Astrocyte (in vitro differentiated cells and primary cell): ENCODE data around the gene ASB18. TPM values are rescaled to one million over a fixed set of nuclear protein-coding genes. Genes with fewer than 3 reads are reported as not detected.

Source experiments
- DNase-seq: peaks from one replicate; pipeline ENCODE4 v3.0.0-alpha.2; 2010; ENCODE audit warnings: low read depth
- FAIRE-seq: peaks from 2 replicates; lab custom pipeline; 2011; peaks lifted over from hg19 to GRCh38; lab: Jason Lieb, UNC
- H2AFZ ChIP-seq: 2 replicates; pipeline ENCODE4 v1.6.0; 2012; ENCODE audit warnings: low read depth, low read length, inconsistent platforms
- H3K27ac ChIP-seq: 2 replicates; pipeline ENCODE4 v1.5.1; 2011; ENCODE audit warnings: low read depth, low read length, inconsistent platforms
- H3K27me3 ChIP-seq: 2 replicates; pipeline ENCODE4 v1.6.0; 2011; ENCODE audit warnings: low read length, inconsistent platforms; ENCODE audit not compliant: insufficient read depth
- H3K36me3 ChIP-seq: 2 replicates; pipeline ENCODE4 v1.5.1; 2011; ENCODE audit warnings: low read length, inconsistent platforms; ENCODE audit not compliant: insufficient read depth
- H3K4me1 ChIP-seq: 2 replicates; pipeline ENCODE4 v1.5.1; 2011; ENCODE audit warnings: low read length, inconsistent platforms; ENCODE audit not compliant: insufficient read depth
- H3K4me2 ChIP-seq: 2 replicates; pipeline ENCODE4 v1.6.0; 2012; ENCODE audit warnings: low read length, inconsistent platforms
- H3K4me3 ChIP-seq: 2 replicates; pipeline ENCODE4 v1.5.1; 2011; ENCODE audit warnings: low read depth, mild to moderate bottlenecking, low read length, inconsistent platforms; ENCODE audit not compliant: insufficient read depth
- H3K79me2 ChIP-seq: 2 replicates; pipeline ENCODE4 v1.6.0; 2012; ENCODE audit warnings: mild to moderate bottlenecking, low read length, inconsistent platforms; ENCODE audit not compliant: insufficient read depth
- H3K9ac ChIP-seq: 2 replicates; pipeline ENCODE4 v1.6.0; 2012; ENCODE audit warnings: mild to moderate bottlenecking, low read length, inconsistent platforms
- H3K9me3 ChIP-seq: 2 replicates; pipeline ENCODE4 v1.5.1; 2012; ENCODE audit warnings: low read depth, mild to moderate bottlenecking, low read length, inconsistent platforms; ENCODE audit not compliant: insufficient read depth
- H4K20me1 ChIP-seq: 2 replicates; pipeline ENCODE4 v1.6.0; 2012; ENCODE audit warnings: low read length, inconsistent platforms; ENCODE audit not compliant: insufficient read depth
- H3K27ac Mint-ChIP-seq: one replicate; pipeline ENCODE4 v1.8.0; 2021; ENCODE audit warnings: mild to moderate bottlenecking, mixed read lengths; ENCODE audit not compliant: unreplicated experiment
- H3K27me3 Mint-ChIP-seq: one replicate; pipeline ENCODE4 v1.8.0; 2021; ENCODE audit warnings: low read depth, mixed read lengths; ENCODE audit not compliant: unreplicated experiment
- H3K36me3 Mint-ChIP-seq: one replicate; pipeline ENCODE4 v1.8.0; 2021; ENCODE audit warnings: low read depth, mixed read lengths; ENCODE audit not compliant: unreplicated experiment
- H3K4me1 Mint-ChIP-seq: one replicate; pipeline ENCODE4 v1.8.0; 2021; ENCODE audit warnings: low read depth, mixed read lengths; ENCODE audit not compliant: unreplicated experiment
- H3K4me3 Mint-ChIP-seq: one replicate; pipeline ENCODE4 v1.8.0; 2021; ENCODE audit warnings: mild to moderate bottlenecking, moderate library complexity, mixed read lengths; ENCODE audit not compliant: unreplicated experiment
- H3K9me3 Mint-ChIP-seq: one replicate; pipeline ENCODE4 v1.8.0; 2021; ENCODE audit warnings: mild to moderate bottlenecking, mixed read lengths; ENCODE audit not compliant: unreplicated experiment
- CTCF ChIP-seq: IDR thresholded peaks from 2 replicates; pipeline ENCODE4 v1.5.1; 2011; ENCODE audit warnings: low read depth, mild to moderate bottlenecking, inconsistent platforms, low read length, moderate library complexity; ENCODE audit not compliant: insufficient read depth
- EZH2 ChIP-seq: IDR thresholded peaks from 2 replicates; pipeline ENCODE4 v1.6.1; 2012; ENCODE audit warnings: mild to moderate bottlenecking, low read length, inconsistent platforms; ENCODE audit not compliant: insufficient read depth
- total RNA-seq: library from RNA; stranded (reverse); gene quantifications from 2 replicates; pipeline ENCODE4 v1.2.1, GENCODE V29; 2021

The ASB18 gene
- total RNA-seq, 1 donor from 2014 or later, result not detected

GRCh38 chr2:236216711-236217110 lies 47.5 kb downstream of the ASB18 start:
- Histone ChIP-seq H4K20me1 (no peaks in the 10 kb centered on the region), H3K36me3 (no peaks in the 10 kb centered on the region), H3K4me3 (no peak overlapping the region), H3K9me3 (no peaks in the 10 kb centered on the region), H3K9ac (no peak overlapping the region), H3K27ac (no peak overlapping the region), H2AFZ (no peak overlapping the region), H3K27me3 (peaks cover 8% of the 10 kb centered on the region), H3K79me2 (no peaks in the 10 kb centered on the region), H3K4me2 (no peak overlapping the region), H3K4me1 (no peaks in the 10 kb centered on the region)
- H3K27ac Mint-ChIP-seq, result no peak overlapping the region
- H3K36me3 Mint-ChIP-seq, result no peaks in the 10 kb centered on the region
- FAIRE-seq (no peak), DNase-seq (no peak)
- H3K27me3 Mint-ChIP-seq, result peaks cover 34% of the 10 kb centered on the region
- H3K4me1 Mint-ChIP-seq, result no peaks in the 10 kb centered on the region
- no peaks in the 10 kb centered on the region for H3K9me3 Mint-ChIP-seq
- no peak overlapping the region for H3K4me3 Mint-ChIP-seq
- TF ChIP-seq CTCF (no peak), EZH2 (no peak)

DNA sequence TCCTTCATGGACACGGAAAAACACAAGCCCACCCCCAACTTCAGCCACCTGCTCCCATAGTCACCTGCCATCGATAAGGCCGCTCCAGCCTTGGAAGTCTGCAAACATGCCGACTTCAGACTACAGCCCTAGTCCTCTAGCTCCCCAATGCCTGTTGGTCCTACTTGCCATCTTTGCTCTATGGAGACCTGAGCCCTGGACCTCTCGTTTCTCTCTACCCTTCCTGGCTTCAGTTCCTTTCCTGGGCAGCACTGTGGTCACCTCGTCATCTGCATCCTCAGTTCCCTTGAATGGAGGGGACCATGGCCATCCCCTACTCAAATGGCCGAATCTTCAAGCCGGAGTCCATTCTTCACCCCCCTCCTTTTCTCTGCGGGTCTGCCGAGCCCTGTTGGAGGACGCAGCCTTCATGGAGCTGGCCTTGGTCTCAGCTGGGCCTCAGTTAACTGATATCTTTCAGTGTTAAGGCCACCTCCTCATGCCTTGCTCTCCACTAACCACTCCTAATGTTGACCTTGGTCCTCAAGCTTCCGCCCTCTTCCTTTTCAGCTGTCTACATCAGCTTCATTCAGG lies 48.4 kb downstream of the ASB18 start:
- Histone ChIP-seq H3K36me3 (no peaks in the 10 kb centered on the region), H3K4me2 (no peak overlapping the region), H3K4me1 (no peaks in the 10 kb centered on the region), H3K9ac (no peak overlapping the region), H4K20me1 (no peaks in the 10 kb centered on the region), H3K4me3 (no peak overlapping the region), H3K27ac (no peak overlapping the region), H3K9me3 (no peaks in the 10 kb centered on the region), H2AFZ (no peak overlapping the region), H3K27me3 (peaks cover 8% of the 10 kb centered on the region), H3K79me2 (no peaks in the 10 kb centered on the region)
- DNase-seq (no peak), FAIRE-seq (no peak)
- Mint-ChIP-seq H3K4me1 (no peaks in the 10 kb centered on the region), H3K27ac (no peak overlapping the region), H3K36me3 (no peaks in the 10 kb centered on the region), H3K27me3 (peaks cover 27% of the 10 kb centered on the region), H3K4me3 (no peak overlapping the region), H3K9me3 (no peaks in the 10 kb centered on the region)
- no peak for TF ChIP-seq EZH2
- TF ChIP-seq CTCF, result no peak

DNA sequence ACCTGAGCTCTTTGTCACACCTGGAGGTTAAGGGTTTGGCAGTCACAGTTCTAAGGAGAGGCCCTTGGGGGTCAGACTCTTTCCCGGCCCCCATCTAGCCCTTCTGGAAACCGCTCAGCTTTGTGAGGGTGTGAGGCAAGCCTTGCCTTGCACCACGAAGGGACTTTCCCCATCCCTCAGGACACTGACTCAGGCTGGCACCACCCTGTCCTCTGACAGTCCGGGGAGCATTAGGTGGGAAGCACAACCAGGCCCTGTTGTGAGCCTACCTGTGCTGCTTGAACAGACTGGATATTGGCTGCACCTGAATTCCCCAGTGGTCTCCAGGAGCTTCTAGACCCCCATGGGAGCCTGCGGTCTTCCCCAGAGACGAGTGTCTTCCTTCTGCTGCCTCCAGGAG lies 49.0 kb downstream of the ASB18 start:
- Histone ChIP-seq H4K20me1 (no peaks in the 10 kb centered on the region), H3K79me2 (no peaks in the 10 kb centered on the region), H2AFZ (no peak overlapping the region), H3K4me2 (no peak overlapping the region), H3K9ac (no peak overlapping the region), H3K27ac (no peak overlapping the region), H3K4me3 (no peak overlapping the region), H3K27me3 (peaks cover 8% of the 10 kb centered on the region), H3K36me3 (no peaks in the 10 kb centered on the region), H3K9me3 (no peaks in the 10 kb centered on the region), H3K4me1 (no peaks in the 10 kb centered on the region)
- H3K27me3 Mint-ChIP-seq, result peaks cover 23% of the 10 kb centered on the region
- FAIRE-seq (no peak), DNase-seq (no peak)
- no peak overlapping the region for H3K27ac Mint-ChIP-seq
- no peak overlapping the region for H3K4me3 Mint-ChIP-seq
- TF ChIP-seq CTCF (no peak), EZH2 (no peak)
- H3K36me3 Mint-ChIP-seq, result no peaks in the 10 kb centered on the region
- H3K9me3 Mint-ChIP-seq, result no peaks in the 10 kb centered on the region
- H3K4me1 Mint-ChIP-seq, result no peaks in the 10 kb centered on the region
